ENCODE data around the gene CD200.
"Not testable (repeated sequence)": the region's sequence is repeated elsewhere in the genome, so short reads cannot be mapped to it uniquely, and the experiment has no call there.

The CD200 gene

DNA sequence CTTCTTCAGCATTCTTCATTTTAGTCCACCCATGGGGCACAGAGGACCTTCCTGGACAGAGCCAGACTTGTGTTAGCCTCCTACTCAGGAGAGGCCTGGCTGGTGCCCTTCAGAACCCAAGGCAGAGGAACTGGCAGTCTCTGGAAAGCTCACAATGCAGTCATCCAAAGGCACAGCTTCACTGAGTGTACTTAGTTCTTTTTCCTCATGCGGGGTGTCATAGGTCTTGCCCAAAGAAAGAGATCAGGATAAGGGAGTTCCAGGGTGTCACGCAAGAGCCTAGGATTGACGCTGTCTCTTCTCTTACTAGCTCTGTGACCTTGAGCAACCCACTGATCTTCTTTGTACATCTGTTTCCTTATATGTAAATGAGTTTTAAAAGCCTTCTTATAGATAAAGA lies 58.7 kb downstream of the CD200 start:
- no peak for DNase-seq

DNA sequence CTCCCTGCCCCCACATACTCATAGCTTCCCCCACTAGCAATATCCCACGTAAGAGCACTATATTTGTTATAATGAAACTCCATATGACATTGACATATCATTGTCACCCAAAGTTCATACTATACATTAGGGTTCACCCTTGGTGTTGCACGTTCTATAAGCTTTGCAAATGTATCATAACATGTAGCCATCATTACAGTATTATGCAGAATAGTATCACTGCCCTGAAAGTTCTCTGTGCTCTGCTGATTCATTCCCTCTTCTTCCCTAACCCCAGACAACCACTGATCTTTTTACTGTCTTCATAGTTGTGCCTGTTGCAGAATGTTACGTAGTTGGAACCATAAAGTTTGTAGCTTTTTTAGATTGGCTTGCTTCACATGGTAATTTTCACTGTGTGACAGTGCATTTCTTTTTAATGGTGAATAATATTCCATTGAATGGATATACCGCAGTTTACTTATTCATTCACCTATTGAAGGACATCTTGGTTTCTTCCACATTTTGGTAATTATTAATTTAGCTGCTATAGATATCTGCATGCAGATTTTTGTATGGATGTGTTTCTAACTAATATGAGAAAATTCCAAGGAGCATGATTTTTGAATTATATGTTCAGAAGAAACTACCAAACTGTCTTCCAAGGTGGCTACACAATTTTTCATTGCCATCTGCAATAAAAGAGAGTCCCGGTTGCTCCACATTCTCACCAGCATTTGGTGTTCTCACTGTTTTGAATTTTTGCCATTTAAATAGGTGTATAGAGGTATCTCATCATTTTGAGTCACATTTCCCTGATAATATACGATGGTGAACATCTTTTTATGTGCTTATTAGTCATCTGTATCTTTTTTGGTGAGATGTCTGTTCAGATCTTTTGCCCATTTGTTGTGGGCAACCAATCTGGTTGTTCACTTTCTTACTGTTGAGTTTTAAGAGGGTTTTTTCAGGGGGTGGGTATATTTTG lies 59.7 kb downstream of the CD200 start:
- DNase-seq: no peak

DNA sequence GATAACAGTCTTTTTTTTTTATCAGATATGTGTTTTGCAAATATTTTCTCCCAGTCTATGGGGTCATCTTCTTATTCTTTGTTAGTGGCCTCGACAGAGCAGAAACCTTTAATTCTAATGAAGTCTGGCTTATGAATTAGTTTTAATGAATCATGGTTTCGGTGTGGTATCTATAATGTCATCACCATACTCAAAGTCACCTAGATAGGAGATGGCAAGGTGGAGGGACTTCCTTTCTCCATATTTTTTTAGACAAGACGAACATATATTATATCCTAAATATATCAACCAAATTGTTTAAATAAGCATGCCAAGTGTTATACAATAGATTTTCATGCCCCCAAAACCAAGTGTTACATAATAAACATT lies 60.4 kb downstream of the CD200 start:
- DNase-seq: no peak

DNA sequence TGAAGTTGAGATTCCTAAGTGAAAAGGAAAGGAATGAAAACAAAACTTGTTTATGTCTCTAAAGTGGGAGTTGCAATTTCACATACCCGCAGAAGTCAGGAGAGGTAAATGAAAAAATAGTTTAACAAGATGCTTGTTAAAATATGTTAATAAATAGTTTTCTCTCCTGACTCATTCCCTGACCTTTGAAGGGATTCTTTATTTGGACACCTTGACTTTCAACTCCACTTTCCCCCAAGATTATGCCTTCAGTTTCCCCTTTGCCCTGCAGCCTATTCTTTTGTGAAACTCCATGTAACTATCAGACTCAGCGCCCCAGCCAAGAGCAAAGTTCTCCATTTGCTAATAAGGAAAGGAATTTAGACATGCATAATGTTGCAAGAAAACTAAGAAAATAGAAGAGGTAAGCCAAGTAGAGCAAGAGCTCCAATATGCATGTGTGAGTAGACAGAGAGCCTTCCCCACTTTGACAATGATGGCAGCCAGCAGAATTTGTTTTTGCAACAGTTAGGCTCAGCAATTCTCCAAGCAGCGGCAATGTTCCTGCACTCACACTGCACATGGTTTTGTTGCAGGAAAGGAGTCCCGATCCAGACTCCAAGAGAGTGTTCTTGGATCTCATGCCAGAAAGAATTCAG lies 61.2 kb downstream of the CD200 start:
- no peak for DNase-seq

DNA sequence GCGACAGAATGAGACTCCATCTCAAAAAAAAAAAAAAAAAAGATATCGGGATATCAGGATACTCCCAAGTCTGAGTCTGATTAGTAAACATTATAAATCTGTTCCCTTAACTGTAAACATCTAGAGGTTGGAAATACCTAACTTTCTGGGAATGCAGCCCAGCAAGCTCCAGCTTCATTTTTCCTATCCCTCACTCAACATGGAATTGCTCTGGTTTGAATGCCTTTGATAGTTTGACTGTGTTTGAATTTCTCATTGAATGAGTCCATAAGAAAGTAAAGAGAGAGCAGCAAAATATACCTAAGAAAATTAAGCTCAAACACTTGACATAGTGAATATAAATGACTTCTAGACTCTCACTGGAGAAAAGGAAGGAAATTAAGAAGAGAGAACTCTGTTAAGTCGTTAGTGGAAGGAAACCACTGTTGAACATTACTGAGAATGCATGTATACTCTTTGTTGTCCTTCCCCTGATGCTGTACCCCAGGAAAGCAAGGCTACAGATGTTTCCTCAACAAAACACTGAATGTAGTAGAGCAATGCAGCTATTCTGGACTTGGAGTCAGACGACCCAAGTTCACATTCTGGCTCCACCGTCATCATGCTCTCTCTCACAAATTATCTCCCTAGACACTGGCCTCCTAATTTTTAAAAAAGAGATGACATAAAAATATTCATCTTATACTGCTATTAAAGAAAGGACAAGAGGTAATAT lies 62.4 kb downstream of the CD200 start:
- DNase-seq: no peak

DNA sequence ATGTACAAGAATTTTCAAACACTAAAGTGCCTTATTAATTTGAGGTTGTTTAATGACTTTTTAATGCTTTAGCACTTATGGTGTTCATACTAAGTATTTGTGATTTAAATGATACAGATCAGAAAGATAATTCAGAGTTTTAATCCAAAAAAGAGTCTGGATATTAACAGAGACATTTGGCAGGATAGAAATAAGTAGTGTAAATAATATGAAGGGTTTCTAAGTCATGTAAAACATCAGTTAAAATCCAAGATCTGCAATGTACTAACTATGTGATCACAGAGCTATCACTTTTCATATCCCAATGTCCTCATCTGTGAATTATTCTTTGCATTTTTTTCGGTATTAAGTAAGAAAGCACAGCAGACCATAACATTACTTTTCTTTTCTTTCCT lies 62.9 kb downstream of the CD200 start:
- DNase-seq: no peak

DNA sequence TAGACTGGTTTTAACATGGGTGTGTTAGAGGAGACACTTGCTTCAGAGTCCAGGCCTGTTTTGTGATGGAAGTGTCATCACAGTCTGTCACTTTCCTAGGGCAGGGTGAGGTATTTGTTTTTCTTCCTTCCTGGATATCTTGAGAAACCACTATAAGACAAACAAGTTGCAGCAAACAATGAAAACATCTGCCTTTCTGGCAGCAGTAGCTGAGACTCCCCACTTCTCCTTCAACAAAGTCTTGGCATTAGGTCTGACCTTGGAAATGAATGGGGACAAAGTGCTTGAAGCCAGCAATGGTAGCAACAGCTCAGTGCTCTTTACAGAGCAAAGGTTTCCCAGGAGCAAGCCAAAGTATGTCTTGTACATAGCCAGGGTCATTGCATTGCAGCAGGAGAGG lies 64.6 kb downstream of the CD200 start:
- DNase-seq: no peak

DNA sequence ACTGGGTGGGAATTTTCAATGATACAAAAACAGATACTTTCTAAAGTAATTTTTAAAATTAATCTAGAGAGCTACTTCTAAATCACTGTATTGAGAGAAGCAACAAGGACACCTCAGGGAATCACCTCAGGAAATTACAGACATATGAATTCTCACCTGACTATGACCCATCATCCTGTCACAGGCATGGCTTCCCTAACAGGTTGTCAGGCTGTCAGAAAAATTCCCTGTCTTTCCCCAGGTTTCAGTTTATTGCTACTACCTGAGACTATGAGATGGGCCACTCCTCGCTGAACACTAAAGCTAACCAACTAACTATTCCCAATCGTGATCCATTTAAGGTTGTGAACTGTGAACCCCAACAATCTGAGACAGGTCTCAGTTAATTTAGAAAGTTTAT lies 66.1 kb downstream of the CD200 start:
- no peak for DNase-seq

DNA sequence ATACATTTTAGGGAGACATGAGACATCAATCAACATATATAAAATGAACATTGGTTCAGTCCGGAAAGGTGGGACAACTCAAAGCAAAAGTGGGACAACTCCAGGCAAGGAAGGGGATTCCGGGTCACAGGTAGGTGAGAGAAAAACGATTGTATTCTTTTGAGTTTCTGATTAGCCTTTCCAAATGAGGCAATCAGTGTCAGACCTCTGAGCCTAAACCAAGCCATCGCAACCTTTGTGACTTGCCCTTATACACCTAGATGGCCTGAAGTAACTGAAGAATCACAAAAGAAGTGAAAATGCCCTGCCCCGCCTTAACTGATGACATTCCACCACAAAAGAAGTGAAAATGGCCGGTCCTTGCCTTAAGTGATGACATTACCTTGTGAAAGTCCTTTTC lies 66.6 kb downstream of the CD200 start:
- not testable (repeated sequence) for DNase-seq

DNA sequence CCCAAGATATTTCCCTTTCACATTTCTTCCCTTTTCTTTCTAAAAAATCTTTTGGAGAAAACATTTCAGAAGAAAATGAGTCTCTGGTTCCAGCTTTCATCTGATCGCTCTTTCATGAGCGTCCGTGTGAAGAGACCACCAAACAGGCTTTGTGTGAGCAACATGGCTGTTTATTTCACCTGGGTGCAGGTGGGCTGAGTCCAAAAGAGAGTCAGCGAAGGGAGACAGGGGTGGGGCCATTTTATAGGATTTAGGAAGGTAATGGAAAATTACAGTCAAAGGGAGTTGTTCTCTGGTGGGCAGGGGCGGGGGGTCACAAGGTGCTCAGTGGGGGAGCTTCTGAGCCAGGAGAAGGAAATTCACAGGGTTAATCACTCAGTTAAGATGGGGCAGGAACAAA lies 67.4 kb downstream of the CD200 start:
- DNase-seq: not testable (repeated sequence)

DNA sequence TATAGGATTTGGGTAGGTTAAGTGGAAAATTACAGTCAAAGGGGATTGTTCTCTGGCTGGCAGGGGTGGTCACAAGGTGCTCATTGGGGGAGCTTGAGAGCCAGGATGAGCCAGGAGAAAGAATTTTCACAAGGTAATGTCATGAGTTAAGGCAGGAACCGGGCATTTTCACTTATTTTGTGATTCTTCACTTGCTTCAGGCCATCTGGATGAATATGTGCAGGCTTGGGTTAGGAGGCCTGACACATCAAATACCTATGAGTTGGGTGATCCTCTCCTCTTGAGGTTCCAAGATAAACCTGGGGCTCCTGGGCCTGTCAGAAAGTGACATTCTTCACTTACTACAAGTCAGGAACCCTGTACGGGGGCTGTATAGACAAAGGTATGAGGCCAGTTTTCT lies 68.7 kb downstream of the CD200 start:
- DNase-seq: no peak

DNA sequence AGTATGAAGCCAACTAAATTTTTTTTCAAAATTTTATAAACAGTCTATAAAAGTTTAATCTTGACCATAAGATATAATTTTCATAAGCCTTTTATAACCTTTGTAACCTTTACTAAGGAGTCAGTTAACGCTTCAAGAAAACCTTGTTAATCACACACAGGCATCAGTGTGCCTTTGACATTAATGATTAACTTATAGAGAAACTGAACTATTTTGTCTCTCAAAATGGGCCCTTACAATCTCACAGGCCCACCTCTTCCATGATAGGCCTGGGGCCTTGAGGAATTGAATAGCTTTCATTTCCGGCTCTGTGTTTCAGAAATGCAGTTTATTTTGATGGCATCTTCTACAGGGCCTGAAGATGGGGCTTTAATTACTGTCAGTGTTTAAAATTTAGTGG lies 70.1 kb downstream of the CD200 start:
- no peak for DNase-seq

DNA sequence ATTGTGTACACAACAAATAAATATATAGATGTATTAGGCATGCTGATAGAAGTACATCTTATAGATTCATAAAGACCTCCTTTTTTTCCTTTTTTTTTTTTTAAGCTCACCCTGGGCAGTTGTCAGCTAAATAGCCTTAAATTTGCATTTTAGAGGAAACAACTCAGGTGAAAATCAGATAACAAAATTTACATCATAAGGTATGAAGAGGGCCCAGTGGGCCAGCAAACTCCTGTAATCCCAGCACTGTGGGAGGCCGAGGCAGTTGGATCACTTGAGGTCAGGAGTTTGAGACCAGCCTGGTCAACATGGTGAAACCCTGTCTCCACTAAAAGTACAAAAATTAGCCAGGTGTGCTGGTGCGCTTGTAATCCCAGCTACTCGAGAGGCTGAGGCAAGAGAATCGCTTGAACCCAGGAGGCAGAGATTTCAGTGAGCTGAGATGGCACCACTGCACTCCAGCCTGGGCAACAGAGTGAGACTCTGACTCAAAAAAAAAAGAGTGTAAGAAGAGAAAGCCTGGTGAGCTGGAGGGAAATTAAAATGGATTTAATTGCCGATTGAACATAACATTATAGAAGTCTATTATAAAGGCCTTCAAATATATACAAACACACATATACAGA lies 72.1 kb downstream of the CD200 start:
- not testable (repeated sequence) for DNase-seq

DNA sequence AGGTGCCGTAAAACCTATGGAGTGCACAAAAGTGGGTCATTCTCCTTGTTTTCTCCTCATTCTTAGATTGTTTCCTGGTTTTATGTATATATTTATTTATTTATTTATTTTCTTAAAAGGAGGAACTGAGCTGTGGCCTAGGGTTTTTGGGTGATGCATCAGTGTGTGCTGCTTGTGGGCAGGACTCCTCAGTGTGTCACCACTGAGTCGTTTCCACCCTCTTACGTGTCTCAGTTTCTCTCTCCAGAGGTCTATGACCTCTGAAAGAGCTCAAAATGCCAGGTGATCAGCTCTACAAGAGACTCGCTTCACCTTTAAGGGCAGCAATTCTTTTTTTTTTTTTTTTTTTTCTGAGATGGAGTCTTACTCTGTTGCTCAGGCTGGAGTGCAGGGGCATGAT lies 72.9 kb downstream of the CD200 start:
- DNase-seq: no peak

DNA sequence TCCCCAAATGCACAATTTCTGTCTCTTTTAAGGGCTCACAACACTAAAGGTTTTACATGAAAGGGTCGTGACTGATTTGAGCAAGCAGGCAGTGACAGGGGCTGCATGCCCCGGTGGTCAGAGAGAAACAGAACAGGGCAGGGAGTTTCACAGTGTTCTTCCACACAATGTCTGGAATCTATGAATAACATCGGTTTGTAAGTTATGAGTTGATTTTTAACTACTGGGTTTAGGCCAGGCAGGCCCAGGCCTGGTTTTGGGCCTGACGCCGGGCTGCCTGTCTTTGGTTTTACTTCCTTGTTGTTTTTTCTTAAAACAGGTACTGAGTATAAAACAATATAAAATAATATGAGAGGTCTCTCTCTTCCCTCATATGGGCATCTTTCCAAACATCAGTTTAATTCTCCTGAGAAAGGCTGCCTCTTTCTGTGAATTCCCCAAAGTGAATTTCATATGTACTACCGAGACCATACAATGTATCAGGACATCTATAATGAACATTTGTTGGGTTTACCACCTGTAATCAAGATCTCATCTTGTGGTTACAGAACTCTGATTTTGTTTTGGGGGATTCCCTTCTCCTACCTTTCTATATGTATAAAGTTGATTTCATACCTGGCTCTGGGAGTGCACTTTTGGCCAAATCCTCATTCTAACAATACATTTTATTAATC lies 74.4 kb downstream of the CD200 start:
- no peak for DNase-seq

DNA sequence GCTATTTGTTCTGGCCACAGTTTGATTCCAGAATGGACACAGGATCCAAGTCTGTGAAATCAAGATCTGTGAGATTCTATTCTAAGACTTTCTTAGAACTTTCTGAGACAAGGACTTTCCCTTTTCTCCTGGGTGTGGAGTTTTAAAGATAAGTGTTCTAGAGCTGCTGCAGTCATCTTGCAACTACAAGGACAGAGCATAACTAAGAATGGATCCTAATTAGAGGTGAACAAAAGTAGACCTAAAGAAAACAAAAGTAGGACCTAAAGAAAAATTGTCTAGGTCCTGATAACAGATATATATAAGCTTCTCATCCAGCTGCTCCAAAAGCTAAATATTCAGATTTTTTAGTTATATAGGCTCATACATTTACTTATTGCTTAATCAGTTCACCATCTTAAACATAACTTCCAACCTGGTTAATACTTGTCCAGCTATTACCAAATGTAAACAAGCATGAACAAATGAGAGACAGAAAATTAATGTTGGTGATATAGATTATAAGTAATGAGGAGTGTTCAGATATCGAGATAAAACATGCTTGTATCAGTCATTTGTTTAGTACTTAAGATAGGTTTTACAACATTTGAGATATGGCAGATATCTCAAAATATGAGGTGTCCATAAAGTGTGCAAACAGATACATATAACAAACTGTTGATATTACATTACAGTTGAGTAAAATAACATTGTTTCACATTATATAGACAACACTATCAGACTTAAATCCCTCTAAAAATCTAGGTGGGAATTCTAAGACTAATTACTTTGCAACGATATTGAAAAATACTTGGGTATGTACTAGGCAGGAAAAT lies 75.1 kb downstream of the CD200 start:
- DNase-seq: no peak

DNA sequence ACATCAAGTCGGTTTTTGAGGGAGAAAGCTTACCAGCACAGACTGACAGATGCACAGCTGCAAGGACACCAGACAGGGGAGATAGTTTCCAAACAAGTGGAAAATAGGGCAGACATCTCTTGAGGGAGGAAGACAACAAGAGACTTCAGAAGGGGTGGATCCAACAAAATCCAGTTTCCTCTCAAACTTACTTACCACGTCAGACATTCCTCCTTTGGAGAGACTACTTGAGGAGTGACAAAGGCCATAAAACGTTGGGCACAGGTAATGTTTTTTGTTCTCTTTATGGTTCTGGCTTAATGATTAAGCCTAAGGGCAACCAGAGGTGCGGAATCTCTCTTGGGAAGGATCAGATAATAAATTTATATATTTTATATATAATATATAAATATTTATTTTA lies 76.1 kb downstream of the CD200 start:
- no peak for DNase-seq

DNA sequence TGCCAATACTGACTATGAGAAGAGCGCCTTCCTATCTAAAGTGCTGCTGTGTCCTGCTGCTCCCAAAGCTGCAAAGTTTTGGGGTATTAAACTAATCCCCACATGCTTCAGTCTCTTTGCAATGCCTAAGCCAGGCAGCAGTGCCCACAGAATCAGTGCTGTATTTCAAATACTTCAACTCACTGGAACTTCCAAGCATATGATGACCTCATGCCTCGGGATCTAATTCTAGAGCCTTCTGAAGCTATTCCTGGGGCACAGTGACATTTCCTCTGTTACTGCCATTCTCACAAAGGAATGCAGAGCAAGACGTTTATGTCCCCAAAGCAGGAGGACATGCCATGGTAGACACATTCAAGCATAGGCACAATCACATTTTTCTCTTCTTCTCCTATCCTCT lies 78.5 kb downstream of the CD200 start:
- no peak for DNase-seq
